ENCODE results near the gene CPNE7. TPM values are rescaled to one million over a fixed set of nuclear protein-coding genes. Genes with fewer than 3 reads are reported as not detected.

The CPNE7 gene
- total and polyA plus RNA-seq, 9 of the 15 experiments (the other 6 are each of a cell fraction or from before 2014, with no cell fraction given), result 0.30 to 73.4 (median 32.7) TPM

DNA sequence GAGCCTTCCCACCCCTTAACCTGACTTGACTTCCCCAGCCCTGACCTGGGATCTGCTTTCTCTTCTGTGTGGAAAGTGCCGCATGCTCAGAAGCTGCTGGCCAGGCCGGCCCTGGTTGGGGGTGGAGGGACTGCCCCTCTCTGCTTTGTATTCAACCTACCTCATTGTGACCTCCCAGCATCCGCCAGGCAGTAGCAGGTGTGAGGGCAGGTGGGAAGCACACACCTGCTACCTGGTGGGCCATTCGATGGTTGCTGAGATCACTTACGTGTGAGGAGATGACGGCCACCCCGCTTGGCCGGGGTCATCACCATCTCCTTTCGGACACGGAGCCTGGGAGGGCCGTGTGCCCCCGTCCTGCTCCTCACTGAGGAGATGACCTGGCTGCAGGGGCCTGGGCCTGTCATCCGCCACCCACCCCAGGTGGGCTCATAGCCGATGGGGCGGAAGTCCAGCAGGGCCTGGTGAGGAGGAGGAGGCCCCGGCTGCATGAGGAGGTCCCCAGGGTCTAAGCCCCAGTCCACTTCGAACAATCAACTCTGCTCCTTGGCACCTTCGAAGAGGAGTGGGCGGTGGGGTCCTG lies 7.1 kb downstream of the CPNE7 start:
- intact Hi-C loops (cut with micrococcal nuclease) (no loop called here), in situ Hi-C loops (cut with MboI) (no loop called here)
- Histone ChIP-seq H3K9ac (ENCODE audit: insufficient read depth in 1 of 2, low read depth in 2 of 2, low read length in 2 of 2) (0 out of 4 replicates have a peak overlapping the region, but pooled peaks of 1 of the 2 experiments have one; percentile 4), H3K27me3 (ENCODE audit: control insufficient read depth in 2 of 2, insufficient read depth in 2 of 2, low read length in 2 of 2) (no peaks in the 10 kb centered on the region), H3K9me3 (replicated peaks; ENCODE audit: control insufficient read depth, insufficient read depth, low read depth, low read length) (peaks cover 15% of the 10 kb centered on the region), H3K79me2 (ENCODE audit: control insufficient read depth, insufficient read depth, low read length) (peaks cover 9% of the 10 kb centered on the region; the same call in 1 of the 3 replicates), H4K20me1 (replicated peaks; ENCODE audit: control insufficient read depth, insufficient read depth, low read length) (no peaks in the 10 kb centered on the region), H3K4me2 (ENCODE audit: insufficient read depth, low read length) (no peak overlapping the region), H3K4me3 (no peak overlapping the region), H3K27ac (ENCODE audit: extremely low read depth, low read depth, low read length) (no peak overlapping the region), H3K9me1 (ENCODE audit: control insufficient read depth, insufficient read depth, low read length) (no peaks in the 10 kb centered on the region), H3K4me1 (replicated peaks in 1 of 2; ENCODE audit: control insufficient read depth in 2 of 2, insufficient read depth in 2 of 2, low read length in 2 of 2) (peaks cover 0 to 42% of the 10 kb centered on the region in 2 experiments; a peak in 2 of 5 replicates), H3K36me3 (ENCODE audit: control insufficient read depth, insufficient read depth, low read length) (peaks cover 87% of the 10 kb centered on the region), H2AFZ (ENCODE audit: low read depth, low read length) (no peak overlapping the region)
- no TSS peak for BruUV-seq (replicated peaks)
- no peak for FAIRE-seq
- whole genome bisulfite sequencing (ENCODE audit: insufficient coverage, low coverage, missing lambda C conversion rate), result 96% methylated on average over 17 of the region's 19 CpGs
- ChIA-PET CTCF (ENCODE audit: low intra/inter-chr PET ratio) (no interaction called here), POLR2A (interaction anchor here (0.6 to 1.3 kb wide), 2 partner anchors 17 to 262 kb away, joined by 3 to 4 read pairs; no protein-coding TSS in a partner anchor)
- no peak for DNase-seq (ENCODE audit: extremely low read depth in 1 of 4, low spot score in 3 of 4)
- ATAC-seq, result no peak
- TF ChIP-seq ZFP30 (CRISPR knock-in tag; IDR thresholded peaks at IDR 0.05; ENCODE audit: borderline replicate concordance), result no peak
- TF ChIP-seq DMBX1 (CRISPR knock-in tag; IDR thresholded peaks at IDR 0.05; ENCODE audit: borderline replicate concordance), result no peak
- TF ChIP-seq, protein P1, sequence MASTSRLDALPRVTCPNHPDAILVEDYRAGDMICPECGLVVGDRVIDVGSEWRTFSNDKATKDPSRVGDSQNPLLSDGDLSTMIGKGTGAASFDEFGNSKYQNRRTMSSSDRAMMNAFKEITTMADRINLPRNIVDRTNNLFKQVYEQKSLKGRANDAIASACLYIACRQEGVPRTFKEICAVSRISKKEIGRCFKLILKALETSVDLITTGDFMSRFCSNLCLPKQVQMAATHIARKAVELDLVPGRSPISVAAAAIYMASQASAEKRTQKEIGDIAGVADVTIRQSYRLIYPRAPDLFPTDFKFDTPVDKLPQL (IDR thresholded peaks at IDR 0.05; ENCODE audit: extremely low read depth, insufficient read length), result no peak
- TF ChIP-seq, protein P2, sequence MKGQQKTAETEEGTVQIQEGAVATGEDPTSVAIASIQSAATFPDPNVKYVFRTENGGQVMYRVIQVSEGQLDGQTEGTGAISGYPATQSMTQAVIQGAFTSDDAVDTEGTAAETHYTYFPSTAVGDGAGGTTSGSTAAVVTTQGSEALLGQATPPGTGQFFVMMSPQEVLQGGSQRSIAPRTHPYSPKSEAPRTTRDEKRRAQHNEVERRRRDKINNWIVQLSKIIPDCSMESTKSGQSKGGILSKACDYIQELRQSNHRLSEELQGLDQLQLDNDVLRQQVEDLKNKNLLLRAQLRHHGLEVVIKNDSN (CRISPR knock-in tag; IDR thresholded peaks at IDR 0.05), result no peak
- no peak for TF ChIP-seq ZNF695 (CRISPR knock-in tag; IDR thresholded peaks at IDR 0.05)
- TF ChIP-seq, protein P3, sequence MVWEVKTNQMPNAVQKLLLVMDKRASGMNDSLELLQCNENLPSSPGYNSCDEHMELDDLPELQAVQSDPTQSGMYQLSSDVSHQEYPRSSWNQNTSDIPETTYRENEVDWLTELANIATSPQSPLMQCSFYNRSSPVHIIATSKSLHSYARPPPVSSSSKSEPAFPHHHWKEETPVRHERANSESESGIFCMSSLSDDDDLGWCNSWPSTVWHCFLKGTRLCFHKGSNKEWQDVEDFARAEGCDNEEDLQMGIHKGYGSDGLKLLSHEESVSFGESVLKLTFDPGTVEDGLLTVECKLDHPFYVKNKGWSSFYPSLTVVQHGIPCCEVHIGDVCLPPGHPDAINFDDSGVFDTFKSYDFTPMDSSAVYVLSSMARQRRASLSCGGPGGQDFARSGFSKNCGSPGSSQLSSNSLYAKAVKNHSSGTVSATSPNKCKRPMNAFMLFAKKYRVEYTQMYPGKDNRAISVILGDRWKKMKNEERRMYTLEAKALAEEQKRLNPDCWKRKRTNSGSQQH (CRISPR knock-in tag; IDR thresholded peaks at IDR 0.05), result no peak
- TF ChIP-seq ARNT (IDR thresholded peaks at IDR 0.05), result no peak
- TF ChIP-seq EHMT2 (IDR thresholded peaks at IDR 0.05), result no peak

All from K562 (cell line).